Calu3 (cell line): ENCODE results near the gene ANKRD62. TPM values are rescaled to one million over a fixed set of nuclear protein-coding genes. Genes with fewer than 3 reads are reported as not detected.
A peak's percentile ranks its signal among the peaks of the same experiment; 100 is the strongest.

Experiments used
- BruUV-seq: library from RNA; stranded (reverse); fragments of 400-500 nt; replicated peaks from 2 replicates; lab custom pipeline; 2021; lab: Mats Ljungman, UMichigan
- CTCF ChIA-PET: fragments of 300-600 bp; sonication (Branson Sonifier 250); formaldehyde crosslinking; loops from one replicate; lab custom pipeline; 2022; ENCODE audit warnings: antibody characterized with exemption; lab: Charles Lee
- DNase-seq: peaks from one replicate; pipeline ENCODE4 v3.0.0; 2022
- H3K27ac Mint-ChIP-seq: one replicate; pipeline ENCODE4 v1.8.0; 2022; ENCODE audit warnings: mixed read lengths; ENCODE audit not compliant: unreplicated experiment
- H3K27me3 Mint-ChIP-seq: one replicate; pipeline ENCODE4 v1.8.0; 2022; ENCODE audit warnings: mixed read lengths; ENCODE audit not compliant: unreplicated experiment
- H3K36me3 Mint-ChIP-seq: one replicate; pipeline ENCODE4 v1.8.0; 2022; ENCODE audit warnings: mild to moderate bottlenecking, moderate library complexity, mixed read lengths; ENCODE audit not compliant: insufficient read depth, unreplicated experiment
- H3K4me1 Mint-ChIP-seq: one replicate; pipeline ENCODE4 v1.8.0; 2022; ENCODE audit warnings: mild to moderate bottlenecking, low read depth, mixed read lengths; ENCODE audit not compliant: unreplicated experiment
- H3K4me3 Mint-ChIP-seq: one replicate; pipeline ENCODE4 v1.8.0; 2022; ENCODE audit warnings: mild to moderate bottlenecking, low read depth, moderate library complexity, mixed read lengths; ENCODE audit not compliant: unreplicated experiment
- H3K9me3 Mint-ChIP-seq: one replicate; pipeline ENCODE4 v1.8.0; 2022; ENCODE audit warnings: low read depth, mixed read lengths; ENCODE audit not compliant: unreplicated experiment
- intact Hi-C: fragments of 100-400 bp; cut with micrococcal nuclease; formaldehyde crosslinking; loops from one replicate; pipeline ENCODE4 v1.10.0; 2022; ENCODE audit not compliant: unreplicated experiment
- total RNA-seq: library from RNA; stranded (reverse); gene quantifications from 2 replicates; pipeline ENCODE4 v1.2.3, GENCODE V29; 2022
- TF ChIP-seq, protein P1 (sequence below): fragments of 200-600 bp; IDR thresholded peaks from one replicate; pipeline ENCODE4 v1.8.0; 2022; ENCODE audit warnings: antibody characterized with exemption; ENCODE audit not compliant: unreplicated experiment

Gene ANKRD62
- total RNA-seq, 1 experiment from 2014 or later, result not detected

DNA sequence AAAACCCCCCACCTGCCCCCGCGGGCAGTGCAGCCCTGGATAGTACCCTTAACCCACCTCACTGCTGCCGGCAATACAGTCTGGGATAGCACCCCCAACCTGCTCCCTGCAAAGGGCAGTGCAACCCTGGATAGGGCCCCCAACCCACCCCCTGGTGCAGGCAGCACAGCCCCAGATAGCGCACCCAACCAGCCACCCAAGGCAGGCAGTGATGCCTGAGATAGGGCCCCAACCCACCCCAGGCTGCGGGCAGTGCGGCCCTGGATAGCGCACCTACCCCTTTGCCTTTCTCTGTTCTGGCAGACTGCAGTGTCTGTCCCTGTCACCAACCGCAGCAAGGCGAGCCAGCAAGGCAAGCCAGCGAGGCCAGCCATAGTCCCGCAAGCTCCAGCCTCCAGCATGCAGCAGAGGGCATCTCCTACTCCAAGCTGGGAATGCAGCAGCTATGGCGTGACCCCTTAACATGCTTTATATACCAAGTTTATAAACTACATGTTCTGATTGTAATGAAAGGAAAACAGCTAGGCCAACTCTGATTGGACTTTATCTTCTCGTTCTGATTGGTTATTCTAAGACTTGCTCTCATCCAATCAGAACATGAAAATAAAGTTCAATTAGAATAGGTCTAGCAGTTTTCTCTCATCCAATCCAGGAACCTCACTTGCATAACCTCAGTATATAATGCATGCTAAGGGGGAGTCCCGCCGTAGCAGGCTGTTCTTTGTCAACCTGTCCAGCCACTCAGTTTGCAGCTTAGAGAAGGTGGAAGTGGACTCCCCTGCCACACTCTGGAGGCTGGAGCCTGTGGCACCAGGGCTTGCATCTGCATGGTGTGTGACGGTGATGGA lies 34.1 kb upstream of the ANKRD62 start:
- CTCF ChIA-PET, result interaction anchor here (0.8 to 1.5 kb wide), 2 partner anchors 11 to 15 kb away, joined by 3 read pairs; no protein-coding TSS in a partner anchor
- H3K27me3 Mint-ChIP-seq, result peaks cover 15% of the 10 kb centered on the region
- intact Hi-C loops, result no loop called here
- no peaks in the 10 kb centered on the region for H3K36me3 Mint-ChIP-seq
- H3K9me3 Mint-ChIP-seq, result no peaks in the 10 kb centered on the region
- H3K4me1 Mint-ChIP-seq, result no peaks in the 10 kb centered on the region
- DNase-seq, result no peak
- H3K27ac Mint-ChIP-seq, result no peak overlapping the region
- H3K4me3 Mint-ChIP-seq, result no peak overlapping the region
- TF ChIP-seq, protein P1, sequence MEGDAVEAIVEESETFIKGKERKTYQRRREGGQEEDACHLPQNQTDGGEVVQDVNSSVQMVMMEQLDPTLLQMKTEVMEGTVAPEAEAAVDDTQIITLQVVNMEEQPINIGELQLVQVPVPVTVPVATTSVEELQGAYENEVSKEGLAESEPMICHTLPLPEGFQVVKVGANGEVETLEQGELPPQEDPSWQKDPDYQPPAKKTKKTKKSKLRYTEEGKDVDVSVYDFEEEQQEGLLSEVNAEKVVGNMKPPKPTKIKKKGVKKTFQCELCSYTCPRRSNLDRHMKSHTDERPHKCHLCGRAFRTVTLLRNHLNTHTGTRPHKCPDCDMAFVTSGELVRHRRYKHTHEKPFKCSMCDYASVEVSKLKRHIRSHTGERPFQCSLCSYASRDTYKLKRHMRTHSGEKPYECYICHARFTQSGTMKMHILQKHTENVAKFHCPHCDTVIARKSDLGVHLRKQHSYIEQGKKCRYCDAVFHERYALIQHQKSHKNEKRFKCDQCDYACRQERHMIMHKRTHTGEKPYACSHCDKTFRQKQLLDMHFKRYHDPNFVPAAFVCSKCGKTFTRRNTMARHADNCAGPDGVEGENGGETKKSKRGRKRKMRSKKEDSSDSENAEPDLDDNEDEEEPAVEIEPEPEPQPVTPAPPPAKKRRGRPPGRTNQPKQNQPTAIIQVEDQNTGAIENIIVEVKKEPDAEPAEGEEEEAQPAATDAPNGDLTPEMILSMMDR, result no peak
- no TSS peak for BruUV-seq

DNA sequence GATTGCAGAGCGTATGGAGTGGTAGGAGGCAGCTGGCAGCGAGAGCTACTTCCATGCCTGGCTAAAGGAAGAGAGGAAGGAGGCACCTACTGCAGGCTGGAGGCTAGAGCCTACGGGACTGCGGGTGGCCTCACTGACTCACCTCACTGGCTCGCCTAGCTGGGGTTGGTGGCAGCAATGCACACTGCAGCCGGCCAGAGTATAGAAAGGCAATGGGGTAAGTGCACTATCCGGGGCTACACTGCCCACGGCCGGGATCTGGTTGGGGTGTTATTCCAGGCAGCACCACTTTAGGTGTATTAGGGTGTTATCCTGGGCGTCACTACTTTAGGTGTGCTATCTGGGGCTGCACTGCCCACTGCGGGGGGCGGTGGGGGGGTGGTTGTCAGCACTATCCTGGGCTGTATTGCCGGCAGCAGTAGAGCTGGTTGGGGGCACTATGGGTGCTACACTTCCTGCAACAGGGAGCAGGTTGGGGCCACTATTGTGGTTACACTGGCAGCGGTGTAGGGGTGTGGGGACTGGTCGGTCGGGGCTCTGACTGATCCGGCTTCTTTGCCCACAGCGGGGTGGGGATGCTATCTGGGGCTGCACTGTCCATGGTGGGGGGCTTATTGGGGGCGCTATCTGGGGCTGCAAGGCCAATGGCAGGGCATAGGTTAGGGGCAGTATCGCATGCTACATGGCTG lies 33.3 kb upstream of the ANKRD62 start:
- Mint-ChIP-seq H3K4me3 (no peak overlapping the region), H3K27me3 (peaks cover 20% of the 10 kb centered on the region), H3K9me3 (no peaks in the 10 kb centered on the region), H3K27ac (no peak overlapping the region), H3K36me3 (no peaks in the 10 kb centered on the region), H3K4me1 (no peaks in the 10 kb centered on the region)
- TF ChIP-seq, protein P1, result no peak
- BruUV-seq, result no TSS peak
- CTCF ChIA-PET, result interaction anchor here (0.8 to 1.5 kb wide), 2 partner anchors 12 to 16 kb away, joined by 3 read pairs; no protein-coding TSS in a partner anchor
- intact Hi-C loops, result no loop called here
- DNase-seq, result peak; percentile 39

DNA sequence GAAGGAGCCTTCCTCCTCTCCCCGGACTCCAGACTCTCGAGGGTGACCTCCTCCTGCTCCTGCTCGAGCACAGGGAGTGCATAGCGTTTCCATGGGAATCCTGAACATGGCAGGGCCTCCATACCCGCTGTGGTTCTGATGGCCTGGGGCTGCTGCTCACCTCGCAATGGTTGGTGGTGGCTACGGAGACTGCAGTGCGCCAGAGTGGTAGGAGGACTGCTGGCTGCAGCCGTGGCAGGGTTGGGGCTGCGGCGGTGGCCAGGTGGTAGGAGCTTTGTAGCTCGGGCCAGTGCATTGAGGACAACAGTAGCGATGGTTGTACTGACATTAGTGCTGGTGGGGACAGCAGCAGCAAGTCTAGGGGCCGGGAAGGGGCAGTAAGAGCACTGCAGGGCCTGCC lies 32.0 kb upstream of the ANKRD62 start:
- H3K27me3 Mint-ChIP-seq, result peaks cover 33% of the 10 kb centered on the region
- CTCF ChIA-PET, result no interaction called here
- H3K4me1 Mint-ChIP-seq, result no peaks in the 10 kb centered on the region
- no peak overlapping the region for H3K4me3 Mint-ChIP-seq
- H3K27ac Mint-ChIP-seq, result no peak overlapping the region
- TF ChIP-seq, protein P1, result no peak
- intact Hi-C loops, result no loop called here
- no peaks in the 10 kb centered on the region for H3K9me3 Mint-ChIP-seq
- no peaks in the 10 kb centered on the region for H3K36me3 Mint-ChIP-seq
- DNase-seq, result no peak
- no TSS peak for BruUV-seq

DNA sequence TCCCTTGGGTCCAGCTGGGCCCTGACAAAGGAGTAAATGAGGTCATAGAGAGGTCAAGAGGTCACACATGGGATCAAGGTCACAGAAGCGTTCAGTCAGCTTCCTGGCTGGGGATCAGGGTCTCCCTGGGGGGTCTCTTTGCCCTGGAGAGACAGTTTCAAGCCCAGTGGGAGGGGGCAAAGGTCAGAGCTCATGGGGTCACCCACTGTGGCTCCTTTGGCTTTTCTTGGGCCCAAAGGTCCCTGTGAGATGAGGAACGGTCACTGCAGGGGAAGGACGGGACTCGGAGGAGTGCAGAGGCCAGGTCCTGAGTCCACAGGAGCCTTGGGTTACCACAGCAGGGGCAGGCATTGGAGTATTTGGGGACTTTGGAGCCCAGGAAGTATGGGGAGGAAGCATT lies 30.7 kb upstream of the ANKRD62 start:
- CTCF ChIA-PET, result no interaction called here
- H3K4me1 Mint-ChIP-seq, result no peaks in the 10 kb centered on the region
- no TSS peak for BruUV-seq
- no peaks in the 10 kb centered on the region for H3K9me3 Mint-ChIP-seq
- peaks cover 36% of the 10 kb centered on the region for H3K27me3 Mint-ChIP-seq
- no peak for DNase-seq
- intact Hi-C loops, result no loop called here
- H3K4me3 Mint-ChIP-seq, result no peak overlapping the region
- H3K27ac Mint-ChIP-seq, result no peak overlapping the region
- no peaks in the 10 kb centered on the region for H3K36me3 Mint-ChIP-seq
- TF ChIP-seq, protein P1, result no peak
